Hepatocyte (in vitro differentiated cells): Measurements from ENCODE around the gene SLC6A17. TPM values are rescaled to one million over a fixed set of nuclear protein-coding genes. Genes with fewer than 3 reads are reported as not detected.

Experiments
- DNase-seq: peaks from one replicate; pipeline ENCODE4 v3.0.0-alpha.2; 2016; ENCODE audit warnings: low spot score
- H2AFZ ChIP-seq: fragments of 200-600 bp; sonication (generic); 2 replicates; pipeline ENCODE4 v1.6.0; 2016; ENCODE audit warnings: antibody characterized with exemption, mild to moderate bottlenecking
- H3K27ac ChIP-seq: fragments of 200-600 bp; sonication (generic); 2 replicates; pipeline ENCODE4 v1.5.1; 2016; ENCODE audit warnings: mild to moderate bottlenecking
- H3K27me3 ChIP-seq: fragments of 200-600 bp; sonication (generic); 2 replicates; pipeline ENCODE4 v1.6.1; 2016
- H3K36me3 ChIP-seq: fragments of 200-600 bp; sonication (generic); replicated peaks from 2 replicates; pipeline ENCODE4 v1.5.1; 2016; ENCODE audit warnings: low read depth; ENCODE audit not compliant: insufficient read depth
- H3K4me1 ChIP-seq: fragments of 200-600 bp; sonication (generic); 2 replicates; pipeline ENCODE4 v1.5.1; 2016; ENCODE audit warnings: mild to moderate bottlenecking, moderate library complexity; ENCODE audit not compliant: insufficient read depth
- H3K4me2 ChIP-seq: fragments of 200-600 bp; sonication (generic); 2 replicates; pipeline ENCODE4 v1.6.0; 2016
- H3K4me3 ChIP-seq: fragments of 200-600 bp; sonication (generic); 2 replicates; pipeline ENCODE4 v1.5.1; 2016; ENCODE audit warnings: mild to moderate bottlenecking
- H3K79me2 ChIP-seq: fragments of 200-600 bp; sonication (generic); 2 replicates; pipeline ENCODE4 v1.6.0; 2017; ENCODE audit warnings: mild to moderate bottlenecking
- H3K9me2 ChIP-seq: fragments of 200-600 bp; sonication (generic); replicated peaks from 2 replicates; pipeline ENCODE4 v1.6.0; 2017; ENCODE audit warnings: mild to moderate bottlenecking; ENCODE audit not compliant: insufficient read depth
- H3K9me3 ChIP-seq: fragments of 200-600 bp; sonication (generic); 2 replicates; pipeline ENCODE4 v1.5.1; 2016; ENCODE audit warnings: low read depth, mild to moderate bottlenecking
- H4K20me1 ChIP-seq: fragments of 200-600 bp; sonication (generic); 2 replicates; pipeline ENCODE4 v1.6.0; 2016; ENCODE audit warnings: mild to moderate bottlenecking; ENCODE audit not compliant: insufficient read depth, poor library complexity, severe bottlenecking
- EZH2 ChIP-seq: fragments of 200-600 bp; sonication (generic); IDR thresholded peaks from 2 replicates; pipeline ENCODE4 v1.6.1; 2016; ENCODE audit warnings: antibody characterized with exemption, mild to moderate bottlenecking, borderline replicate concordance
- EZH2phosphoT487 ChIP-seq: fragments of 200-600 bp; sonication (generic); IDR thresholded peaks from one replicate; pipeline ENCODE4 v1.6.1; 2018; ENCODE audit warnings: antibody characterized with exemption, mild to moderate bottlenecking, low read depth, moderate library complexity; ENCODE audit not compliant: unreplicated experiment, severe bottlenecking
- WGBS: methylation state at CpG from one replicate; pipeline ENCODE4 v1.1.6; 2016; ENCODE audit warnings: low lambda C conversion rate; ENCODE audit errors: missing lambda C conversion rate; 5-methylcytosine and 5-hydroxymethylcytosine counted together
- polyA plus RNA-seq: library from polyadenylated mRNA; unstranded; fragments of >200 nt; fragmentation: Nextera tagmentation; extraction: Ambion mirVana; gene quantifications from 2 replicates; pipeline ENCODE4 v1.2.1, GENCODE V29; 2016
- total RNA-seq: library from RNA; depleted of rRNA; stranded (reverse); fragments of >200 nt; gene quantifications from 2 replicates; pipeline ENCODE4 v1.2.3, GENCODE V29; 2014
- TF ChIP-seq, protein P1 (sequence below): fragments of 200-600 bp; sonication (generic); IDR thresholded peaks from 2 replicates; pipeline ENCODE4 v1.5.1; 2016; ENCODE audit warnings: antibody characterized with exemption, mild to moderate bottlenecking; ENCODE audit not compliant: poor library complexity

The SLC6A17 gene
- total and polyA plus RNA-seq, 2 experiments from 2014 or later: 0.36 to 0.63 TPM

DNA sequence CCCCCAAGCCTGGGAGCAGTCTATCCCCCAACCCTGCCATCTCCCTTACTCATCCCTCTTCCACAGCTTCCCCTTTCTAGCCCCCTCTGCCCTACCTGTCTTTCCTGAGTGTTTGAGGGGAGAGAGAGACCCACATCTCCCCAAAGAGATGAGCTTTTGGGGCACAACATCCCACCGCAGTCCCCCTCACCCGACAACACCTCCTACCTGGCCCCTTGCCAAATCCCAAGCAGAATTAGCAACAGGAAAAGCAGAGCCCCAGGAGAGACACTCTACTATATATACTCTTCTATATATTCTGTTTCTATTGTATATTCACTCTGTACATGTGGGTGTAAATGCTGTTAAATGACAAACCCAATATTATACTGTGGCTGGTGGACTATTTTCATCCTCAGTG is 49.9 kb downstream of the SLC6A17 start:
- Histone ChIP-seq H3K4me3 (no peak overlapping the region), H3K27ac (no peak overlapping the region), H3K4me1 (peaks cover 8% of the 10 kb centered on the region), H2AFZ (no peak overlapping the region), H3K4me2 (no peak overlapping the region), H3K79me2 (no peaks in the 10 kb centered on the region), H3K36me3 (no peaks in the 10 kb centered on the region), H4K20me1 (no peaks in the 10 kb centered on the region), H3K9me3 (no peaks in the 10 kb centered on the region), H3K27me3 (no peaks in the 10 kb centered on the region), H3K9me2 (no peaks in the 10 kb centered on the region)
- DNase-seq: no peak
- WGBS: 84% methylated on average over 2 of the region's 2 CpGs
- TF ChIP-seq EZH2: no peak
- no peak for TF ChIP-seq EZH2phosphoT487
- TF ChIP-seq, protein P1, sequence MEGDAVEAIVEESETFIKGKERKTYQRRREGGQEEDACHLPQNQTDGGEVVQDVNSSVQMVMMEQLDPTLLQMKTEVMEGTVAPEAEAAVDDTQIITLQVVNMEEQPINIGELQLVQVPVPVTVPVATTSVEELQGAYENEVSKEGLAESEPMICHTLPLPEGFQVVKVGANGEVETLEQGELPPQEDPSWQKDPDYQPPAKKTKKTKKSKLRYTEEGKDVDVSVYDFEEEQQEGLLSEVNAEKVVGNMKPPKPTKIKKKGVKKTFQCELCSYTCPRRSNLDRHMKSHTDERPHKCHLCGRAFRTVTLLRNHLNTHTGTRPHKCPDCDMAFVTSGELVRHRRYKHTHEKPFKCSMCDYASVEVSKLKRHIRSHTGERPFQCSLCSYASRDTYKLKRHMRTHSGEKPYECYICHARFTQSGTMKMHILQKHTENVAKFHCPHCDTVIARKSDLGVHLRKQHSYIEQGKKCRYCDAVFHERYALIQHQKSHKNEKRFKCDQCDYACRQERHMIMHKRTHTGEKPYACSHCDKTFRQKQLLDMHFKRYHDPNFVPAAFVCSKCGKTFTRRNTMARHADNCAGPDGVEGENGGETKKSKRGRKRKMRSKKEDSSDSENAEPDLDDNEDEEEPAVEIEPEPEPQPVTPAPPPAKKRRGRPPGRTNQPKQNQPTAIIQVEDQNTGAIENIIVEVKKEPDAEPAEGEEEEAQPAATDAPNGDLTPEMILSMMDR: no peak

DNA sequence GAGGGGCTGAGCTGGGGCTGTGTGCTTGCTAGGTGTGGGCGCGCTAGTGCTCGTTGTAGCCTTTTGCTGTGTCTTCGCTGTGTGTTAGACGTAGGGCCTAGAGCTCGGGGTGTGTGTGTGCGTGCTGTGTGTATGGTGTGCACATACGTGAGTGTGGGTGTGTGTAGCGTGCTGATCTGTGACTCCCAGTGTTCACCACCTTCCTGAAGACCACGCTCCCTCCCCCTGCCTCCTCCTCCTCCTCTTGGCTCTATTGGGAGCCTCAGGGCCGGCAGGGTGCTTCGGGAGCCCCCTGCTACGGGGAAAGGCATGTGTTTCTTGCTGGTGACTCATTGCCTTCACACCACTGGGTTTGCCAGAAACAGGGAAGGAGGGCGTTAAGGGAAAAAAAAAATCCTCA is 50.4 kb downstream of the SLC6A17 start:
- Histone ChIP-seq H3K4me3 (no peak overlapping the region), H2AFZ (no peak overlapping the region), H4K20me1 (no peaks in the 10 kb centered on the region), H3K36me3 (no peaks in the 10 kb centered on the region), H3K79me2 (no peaks in the 10 kb centered on the region), H3K4me1 (peaks cover 8% of the 10 kb centered on the region), H3K9me3 (no peaks in the 10 kb centered on the region), H3K9me2 (no peaks in the 10 kb centered on the region), H3K4me2 (no peak overlapping the region), H3K27ac (no peak overlapping the region), H3K27me3 (no peaks in the 10 kb centered on the region)
- WGBS: 71% methylated on average over 14 of the region's 14 CpGs
- DNase-seq: no peak
- TF ChIP-seq EZH2phosphoT487 (no peak), EZH2 (no peak)
- TF ChIP-seq, protein P1: no peak

DNA sequence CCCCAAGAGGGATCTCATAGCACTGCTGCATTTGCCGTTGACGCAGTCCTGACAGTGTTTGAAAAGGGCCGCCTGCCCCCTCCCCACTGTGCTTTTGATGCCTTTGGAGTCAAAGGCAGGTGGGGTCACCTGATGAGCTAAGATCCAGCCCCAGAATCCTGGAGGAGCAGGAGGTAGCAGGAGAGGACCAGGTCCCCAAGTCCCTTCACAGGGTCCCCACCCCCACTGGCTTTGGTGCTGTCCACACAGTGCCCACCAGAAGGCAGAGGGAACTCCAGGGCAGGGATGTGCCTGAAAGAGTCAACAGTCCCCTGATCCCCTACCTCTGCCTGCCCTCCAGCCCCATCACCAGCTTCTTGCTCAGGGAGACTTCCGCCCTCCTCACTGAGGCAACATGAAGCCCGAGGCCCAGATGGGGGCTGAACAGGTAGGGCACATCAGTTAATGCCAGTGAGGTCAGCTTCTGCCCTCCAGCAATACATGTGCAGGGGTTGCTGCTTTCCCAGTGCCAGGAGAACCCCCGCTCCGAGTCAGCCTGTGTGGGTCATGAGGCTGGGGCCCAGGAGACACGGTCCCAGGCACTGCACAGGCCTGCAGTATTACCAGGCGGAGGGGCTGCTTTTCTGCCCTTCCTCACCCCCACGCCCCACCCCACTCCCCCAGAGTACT is 51.0 kb downstream of the SLC6A17 start:
- no peaks in the 10 kb centered on the region for H3K9me3 ChIP-seq
- H4K20me1 ChIP-seq: no peaks in the 10 kb centered on the region
- DNase-seq: no peak
- no peak overlapping the region for H3K4me3 ChIP-seq
- H3K27me3 ChIP-seq: no peaks in the 10 kb centered on the region
- no peaks in the 10 kb centered on the region for H3K36me3 ChIP-seq
- H3K27ac ChIP-seq: no peak overlapping the region
- peaks cover 8% of the 10 kb centered on the region for H3K4me1 ChIP-seq
- H2AFZ ChIP-seq: no peak overlapping the region
- no peaks in the 10 kb centered on the region for H3K9me2 ChIP-seq
- 86% methylated on average over 10 of the region's 10 CpGs for WGBS
- no peaks in the 10 kb centered on the region for H3K79me2 ChIP-seq
- no peak for TF ChIP-seq EZH2phosphoT487
- TF ChIP-seq EZH2: no peak
- TF ChIP-seq, protein P1: no peak
- no peak overlapping the region for H3K4me2 ChIP-seq
